Stimulated activated CD4-positive, alpha-beta T cell treated with anti-CD3 and anti-CD28 coated beads, Interleukin-12 subunit alpha, Interleukin-12 subunit beta, amount 100 ng/mL, for 4 hours (primary cell): Measurements from ENCODE around the gene FGFR3.

Experiments used
- DNase-seq: peaks from one replicate; pipeline ENCODE4 v3.0.0-alpha.2; 2020

The FGFR3 gene

GRCh38 chr4:1756893-1757779 is 36.0 kb upstream of the FGFR3 start:
- DNase-seq: no peak

DNA sequence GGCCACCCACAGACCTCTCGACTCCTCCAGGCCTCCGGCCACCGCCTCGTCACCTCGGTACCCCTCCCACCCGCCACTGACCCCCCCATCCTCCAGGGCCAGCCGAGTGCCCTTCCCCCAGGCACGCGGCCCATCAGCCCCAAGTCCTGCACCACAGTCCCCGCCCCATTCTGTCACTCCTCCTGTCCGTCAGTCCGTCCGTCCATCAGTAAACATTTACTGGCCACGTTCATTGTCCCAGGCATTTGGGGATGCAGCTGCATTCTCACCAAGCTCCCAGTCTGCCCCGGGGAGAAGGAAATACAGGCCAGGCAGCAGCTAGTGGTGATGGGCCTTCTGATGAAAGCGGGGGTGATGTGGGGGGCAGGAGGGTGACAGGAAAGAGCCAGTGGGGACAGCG is 35.3 kb upstream of the FGFR3 start:
- no peak for DNase-seq

DNA sequence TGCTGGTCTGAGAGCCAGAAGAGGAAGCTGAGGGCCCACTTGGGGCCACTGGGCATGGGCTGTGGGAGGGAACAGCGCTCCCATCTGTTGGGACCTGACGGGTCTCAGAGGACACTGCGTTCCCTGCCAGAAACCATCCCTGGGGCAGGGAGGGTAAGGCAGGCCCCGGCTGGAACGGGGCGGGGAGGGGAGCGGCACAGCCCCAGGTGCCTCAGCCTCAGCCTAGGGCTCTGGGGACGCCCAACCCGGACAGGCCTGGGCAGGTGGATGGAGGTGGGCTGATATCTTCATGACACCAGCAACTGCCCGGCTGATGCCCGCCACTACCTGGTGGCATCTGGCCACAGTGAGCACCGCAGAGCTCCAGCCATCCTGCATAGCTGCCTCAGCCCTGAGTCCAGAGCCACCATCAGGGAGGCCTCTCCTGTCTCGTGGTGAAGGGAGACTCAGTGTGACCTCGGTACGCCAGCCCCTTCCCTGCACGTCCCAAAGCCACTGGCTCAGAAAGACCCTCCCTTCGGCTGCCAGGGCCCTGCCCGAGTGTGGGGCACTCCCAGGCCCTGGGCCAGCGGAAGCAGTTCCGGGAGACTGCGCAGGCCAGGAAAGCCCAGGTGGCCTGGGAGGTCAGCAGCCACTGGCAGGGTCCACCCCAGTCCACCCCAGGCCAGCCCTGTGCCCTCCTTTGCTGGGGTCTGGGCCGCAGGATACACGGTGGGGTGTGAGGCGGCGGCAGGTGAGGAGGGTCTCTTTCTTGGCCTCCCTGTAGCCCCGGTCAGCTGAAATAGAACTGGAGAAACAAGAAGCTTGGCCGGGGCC is 34.6 kb upstream of the FGFR3 start:
- no peak for DNase-seq

DNA sequence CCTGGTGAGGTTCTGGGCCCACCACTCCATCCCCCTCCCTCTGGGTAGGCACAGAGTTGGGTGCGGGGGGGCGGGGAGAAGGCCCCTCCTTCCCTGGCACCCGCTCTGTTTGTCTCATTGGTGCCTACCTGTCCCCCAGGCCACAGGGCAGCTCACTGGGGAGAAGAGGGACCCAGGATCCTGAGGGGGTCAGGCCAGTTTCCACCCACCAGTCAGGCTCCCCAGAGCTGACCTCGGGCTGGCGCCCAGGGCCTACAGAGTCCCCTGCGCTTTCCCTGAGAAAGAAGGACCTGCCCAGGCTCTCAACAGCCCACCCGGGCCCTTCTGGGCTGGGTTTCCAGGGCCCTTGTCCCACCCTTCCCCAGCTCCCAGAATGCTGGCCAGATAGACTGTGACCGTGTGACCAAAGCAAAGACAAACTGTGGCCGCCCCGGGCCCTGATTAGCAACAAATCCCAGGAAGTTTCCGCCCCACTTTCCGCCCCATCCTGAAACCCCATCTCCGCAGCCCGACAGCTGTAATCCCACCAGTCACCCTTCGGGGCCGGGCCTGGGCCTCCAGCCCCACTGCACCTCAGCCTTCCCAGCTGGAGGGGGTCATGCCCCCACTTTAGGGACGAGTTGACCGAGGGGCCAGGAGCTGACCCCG is 33.8 kb upstream of the FGFR3 start:
- DNase-seq: no peak

- DNase-seq: no peak
These were observed 33.3 kb upstream of the FGFR3 start for GRCh38 chr4:1759818-1760223.

DNA sequence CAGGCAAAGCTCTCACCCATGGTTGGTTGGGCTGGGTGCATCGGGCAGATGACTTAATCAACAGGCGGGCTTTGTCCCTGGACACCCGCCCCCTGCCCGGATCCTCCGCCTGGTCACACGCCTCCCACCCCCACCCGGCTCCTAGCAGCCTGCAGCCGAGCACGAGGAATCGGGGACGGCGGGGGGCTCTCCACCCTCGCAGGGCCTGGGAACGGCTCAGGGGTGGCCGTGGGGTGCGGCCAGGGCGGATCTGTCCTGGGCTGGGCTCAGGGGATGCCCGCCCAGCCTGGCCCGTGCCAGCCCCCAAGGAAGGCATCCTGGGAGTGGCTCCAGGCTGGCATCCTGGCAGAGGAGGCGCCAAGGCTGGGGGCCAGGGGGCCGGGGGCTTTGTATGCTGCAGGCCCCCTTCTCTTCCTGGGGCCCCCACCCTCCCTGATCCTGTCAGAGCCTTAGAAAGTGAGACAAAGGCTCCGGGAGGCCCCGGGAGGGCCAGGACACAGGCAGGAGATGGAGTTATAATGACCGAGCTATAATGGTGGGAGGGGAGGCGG is 32.5 kb upstream of the FGFR3 start:
- no peak for DNase-seq

DNA sequence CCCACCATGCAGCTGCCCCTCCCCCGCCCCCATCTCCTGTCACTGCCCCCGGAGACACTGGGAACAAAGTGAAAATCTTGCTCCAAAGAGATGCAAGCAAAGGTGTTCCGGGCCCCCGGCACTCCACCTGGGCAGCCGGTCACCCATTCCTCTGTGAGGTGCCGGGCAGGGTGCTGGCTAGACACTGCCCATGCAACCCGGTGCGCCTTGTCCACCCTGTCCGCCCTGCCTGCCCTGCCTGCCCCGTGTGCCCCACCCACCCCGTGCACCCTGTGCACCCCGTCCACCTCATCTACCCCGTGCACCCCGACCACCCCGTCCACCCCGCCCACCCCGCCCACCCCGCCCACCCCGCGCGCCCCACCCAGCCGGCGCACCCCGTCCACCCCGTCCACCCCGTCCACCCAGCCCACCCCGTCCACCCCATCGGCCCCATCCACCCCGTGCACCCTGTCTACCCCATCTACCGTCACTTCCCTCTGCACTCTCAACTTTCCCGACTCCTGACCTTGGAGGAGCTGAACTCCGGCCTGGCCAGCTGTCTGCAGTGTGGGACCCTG is 31.9 kb upstream of the FGFR3 start:
- DNase-seq: no peak

DNA sequence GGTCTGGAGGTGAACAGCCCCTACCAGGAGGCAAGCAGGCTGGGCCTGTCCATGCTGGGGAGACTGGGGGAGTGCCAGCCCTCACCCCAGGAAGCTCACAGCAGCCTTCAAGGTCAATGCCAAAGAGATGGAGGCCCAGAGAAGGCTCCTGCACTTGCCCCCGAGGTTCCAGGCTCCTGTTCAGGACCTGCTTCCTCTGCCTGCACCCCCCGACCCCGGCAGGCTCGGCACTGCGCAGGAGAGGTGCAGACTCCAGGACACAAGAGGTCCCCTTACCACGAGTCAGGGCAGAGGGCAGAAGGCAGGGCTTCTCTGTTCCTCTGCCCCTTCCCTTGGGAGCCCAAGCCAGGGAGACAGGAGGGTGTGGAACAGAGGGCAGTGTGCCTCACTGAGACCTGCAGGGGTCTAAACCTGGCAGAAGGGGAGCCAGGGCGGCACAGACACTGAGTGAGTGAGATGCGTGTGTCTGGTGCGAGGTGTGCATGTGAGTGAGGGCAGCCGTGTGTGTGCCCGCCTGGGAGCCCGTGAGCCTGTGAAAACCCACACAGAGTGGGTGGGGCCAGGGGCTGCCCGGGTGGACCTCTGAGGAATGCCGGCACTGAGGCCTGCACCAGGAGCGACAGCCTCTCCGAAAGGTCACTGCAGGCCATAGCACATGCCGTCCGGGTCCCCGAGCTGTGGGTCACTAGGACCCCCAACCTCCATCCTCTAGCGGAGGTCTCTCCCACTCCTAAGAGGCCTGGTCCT is 30.7 kb upstream of the FGFR3 start:
- no peak for DNase-seq

- DNase-seq: no peak
These were observed 30.0 kb upstream of the FGFR3 start for GRCh38 chr4:1763070-1763549.

DNA sequence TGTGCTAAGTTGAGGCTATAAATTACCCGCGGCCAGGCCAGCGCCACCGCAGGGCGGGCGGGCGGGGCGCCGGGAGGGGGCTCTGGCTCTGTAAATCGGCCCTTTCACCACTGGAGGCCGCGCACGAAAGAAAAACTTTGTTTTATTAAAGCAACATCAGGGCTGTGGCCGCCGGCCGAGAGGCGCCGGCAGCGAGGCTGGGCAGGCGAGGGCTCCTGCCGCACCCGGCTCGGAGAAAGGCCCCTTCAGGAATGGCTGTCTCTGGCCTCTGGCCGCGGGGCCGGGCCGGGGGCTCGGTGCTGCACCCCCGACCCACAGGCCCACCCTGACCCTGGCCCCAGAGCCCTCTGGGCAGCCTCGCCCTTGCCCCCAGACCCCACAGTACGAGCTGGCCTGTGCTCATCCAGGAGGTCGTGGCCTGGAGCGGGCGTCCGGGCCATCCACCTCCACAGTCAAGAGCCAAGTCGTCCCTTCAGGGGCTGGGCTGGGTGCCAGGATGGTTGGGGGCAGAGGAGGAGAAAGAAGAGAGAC is 29.5 kb upstream of the FGFR3 start:
- no peak for DNase-seq

DNA sequence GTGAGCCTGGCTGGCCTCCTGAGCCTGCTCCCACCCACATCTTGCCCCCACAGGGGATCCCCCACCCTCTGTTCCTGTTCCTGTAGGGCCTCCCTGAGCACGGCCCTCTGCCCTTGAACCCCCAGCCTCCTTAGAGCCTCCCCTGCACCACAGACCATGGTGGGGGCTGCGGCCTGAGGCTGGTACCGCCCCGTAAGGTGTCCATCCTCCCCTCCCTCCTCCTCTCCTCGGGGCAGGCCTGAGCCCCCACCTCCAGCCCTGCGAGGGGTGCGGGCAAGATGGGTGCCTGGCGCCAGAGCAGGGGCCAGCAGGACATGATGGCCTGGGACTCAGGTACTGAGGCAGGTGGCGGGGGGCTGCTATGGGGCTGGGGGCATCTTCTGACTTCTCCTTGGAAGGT is 28.4 kb upstream of the FGFR3 start:
- DNase-seq: no peak

GRCh38 chr4:1765409-1766072 is 27.6 kb upstream of the FGFR3 start:
- DNase-seq: no peak

GRCh38 chr4:1766106-1767060 is 26.7 kb upstream of the FGFR3 start:
- no peak for DNase-seq

GRCh38 chr4:1767061-1767769 is 25.9 kb upstream of the FGFR3 start:
- no peak for DNase-seq

- no peak for DNase-seq
These were observed 25.2 kb upstream of the FGFR3 start for GRCh38 chr4:1767770-1768366.

DNA sequence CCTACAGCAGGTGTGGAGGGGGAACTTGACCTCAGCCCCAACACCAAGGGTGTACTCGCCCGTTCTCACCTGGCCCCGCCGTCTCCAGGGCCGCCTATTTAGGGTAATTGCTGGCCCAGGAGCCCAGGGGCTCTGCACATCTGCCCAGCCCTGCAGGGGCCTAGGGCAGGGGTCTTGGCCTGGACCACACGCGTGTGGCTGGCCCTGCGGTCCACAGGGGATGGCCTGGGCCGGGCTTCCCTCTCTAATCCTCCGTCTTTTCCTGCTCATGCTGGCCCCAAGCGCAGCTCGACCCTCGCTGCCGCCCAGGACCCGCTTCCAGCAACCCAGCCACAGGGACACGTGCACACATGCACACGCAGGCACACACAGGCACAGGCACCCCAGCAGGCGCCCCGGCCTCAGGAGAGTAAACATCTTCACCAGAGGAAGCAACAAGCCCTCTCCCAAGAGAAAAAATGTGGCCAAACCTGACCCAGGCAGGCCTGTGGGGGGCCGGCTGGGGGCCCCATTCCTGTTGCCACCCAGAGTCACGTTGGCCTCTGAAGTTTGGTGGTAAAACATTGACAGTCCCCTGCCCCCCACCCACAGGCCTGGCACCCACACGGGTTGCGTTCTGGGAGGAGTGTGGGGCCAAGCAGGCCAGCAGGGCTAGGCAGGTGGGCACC is 24.6 kb upstream of the FGFR3 start:
- no peak for DNase-seq

- no peak for DNase-seq
These were observed 23.4 kb upstream of the FGFR3 start for GRCh38 chr4:1769692-1770091.

GRCh38 chr4:1770245-1770644 is 22.8 kb upstream of the FGFR3 start:
- DNase-seq: no peak
